GM21515 (cell line): ENCODE measurements around the gene CYB561D1.

Experiments used
- ATAC-seq: cut with Tn5 transposase; IDR thresholded peaks from one replicate; pipeline ENCODE4 v1.9.1; 2021; ENCODE audit not compliant: unreplicated experiment

CYB561D1 gene

GRCh38 chr1:109527846-109528695 is 34.2 kb downstream of the CYB561D1 start:
- ATAC-seq = no peak

GRCh38 chr1:109528712-109529111 is 34.8 kb downstream of the CYB561D1 start:
- no peak for ATAC-seq

GRCh38 chr1:109529881-109530456 is 36.1 kb downstream of the CYB561D1 start:
- no peak for ATAC-seq

- no peak for ATAC-seq
These were observed 36.7 kb downstream of the CYB561D1 start for GRCh38 chr1:109530457-109531087.

- no peak for ATAC-seq
These were observed 37.5 kb downstream of the CYB561D1 start for GRCh38 chr1:109531380-109531779.

- ATAC-seq = no peak
These were observed 38.0 kb downstream of the CYB561D1 start for GRCh38 chr1:109531826-109532364.

GRCh38 chr1:109532365-109533136 is 38.7 kb downstream of the CYB561D1 start:
- ATAC-seq = peak; percentile 68

GRCh38 chr1:109534307-109534858 is 40.5 kb downstream of the CYB561D1 start:
- ATAC-seq = no peak

- no peak for ATAC-seq
These were observed 41.6 kb downstream of the CYB561D1 start for GRCh38 chr1:109535481-109535880.

GRCh38 chr1:109535971-109536491 is 42.1 kb downstream of the CYB561D1 start:
- ATAC-seq = no peak

- ATAC-seq = no peak
These were observed 43.7 kb downstream of the CYB561D1 start for GRCh38 chr1:109537450-109538178.

- no peak for ATAC-seq
These were observed 45.1 kb downstream of the CYB561D1 start for GRCh38 chr1:109538827-109539555.

- no peak for ATAC-seq
These were observed 45.8 kb downstream of the CYB561D1 start, which contains the start of gene GPR61 for GRCh38 chr1:109539676-109540075. Gene GPR61 (plus strand): TSS chr1:109539872. CDS start chr1:109543023, 3,151 bp downstream.

GRCh38 chr1:109541102-109541501 is 47.2 kb downstream of the CYB561D1 start:
- ATAC-seq = no peak

- no peak for ATAC-seq
These were observed 48.8 kb downstream of the CYB561D1 start for GRCh38 chr1:109542657-109543056.

- no peak for ATAC-seq
These were observed 49.5 kb downstream of the CYB561D1 start for GRCh38 chr1:109543283-109543987.

GRCh38 chr1:109543988-109544735 is 50.3 kb downstream of the CYB561D1 start:
- ATAC-seq = no peak
